Measurements from ENCODE around the gene TUBB3. TPM values are rescaled to one million over a fixed set of nuclear protein-coding genes. Genes with fewer than 3 reads are reported as not detected.

Gene TUBB3
- total and polyA plus RNA-seq, 9 of the 15 experiments (the other 6 are each of a cell fraction or from before 2014, with no cell fraction given), result 0.18 to 12.5 (median 5.0) TPM

DNA sequence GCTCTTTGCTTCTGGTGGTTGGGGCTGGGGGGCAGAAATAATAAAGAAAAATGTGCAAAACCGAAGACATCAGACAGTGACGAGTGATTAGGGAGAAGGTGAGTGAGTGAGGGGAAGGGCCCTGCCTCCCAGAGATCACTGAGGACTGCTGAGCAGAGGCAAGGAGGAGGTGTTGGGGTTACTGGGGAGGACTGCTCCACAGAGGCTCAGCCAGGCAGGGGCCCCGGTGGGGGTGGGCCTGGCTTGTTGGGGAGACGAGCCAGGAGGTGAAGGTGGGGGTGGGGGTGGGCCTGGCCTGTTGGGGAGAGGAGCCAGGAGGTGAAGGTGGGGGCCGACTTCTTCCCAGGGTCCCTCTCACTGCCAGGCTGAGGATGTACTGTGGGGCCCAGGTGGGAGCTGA is 23.4 kb downstream of the TUBB3 start:
- H2AFZ ChIP-seq (ENCODE audit: low read depth, low read length), result no peak overlapping the region
- peaks cover 2% of the 10 kb centered on the region; the same call in 1 of the 3 replicates for H3K36me3 ChIP-seq (ENCODE audit: control insufficient read depth, insufficient read depth, low read length)
- FAIRE-seq, result no peak
- intact Hi-C loops (cut with micrococcal nuclease) (no loop called here), in situ Hi-C loops (cut with MboI) (no loop called here)
- H3K27ac ChIP-seq (ENCODE audit: extremely low read depth, low read depth, low read length), result no peak overlapping the region
- H3K27me3 ChIP-seq (ENCODE audit: control insufficient read depth in 2 of 2, insufficient read depth in 2 of 2, low read length in 2 of 2), result peaks cover 13 to 27% of the 10 kb centered on the region in 2 experiments
- H3K4me1 ChIP-seq (replicated peaks in 1 of 2; ENCODE audit: control insufficient read depth in 2 of 2, insufficient read depth in 2 of 2, low read length in 2 of 2), result peaks cover 0 to 22% of the 10 kb centered on the region in 2 experiments; a peak in 3 of 5 replicates
- H3K9ac ChIP-seq (ENCODE audit: insufficient read depth in 1 of 2, low read depth in 2 of 2, low read length in 2 of 2), result peak overlapping the region in 1 of 2 experiments; percentile 52; a peak in 2 of 4 replicates
- TF ChIP-seq, protein P1, sequence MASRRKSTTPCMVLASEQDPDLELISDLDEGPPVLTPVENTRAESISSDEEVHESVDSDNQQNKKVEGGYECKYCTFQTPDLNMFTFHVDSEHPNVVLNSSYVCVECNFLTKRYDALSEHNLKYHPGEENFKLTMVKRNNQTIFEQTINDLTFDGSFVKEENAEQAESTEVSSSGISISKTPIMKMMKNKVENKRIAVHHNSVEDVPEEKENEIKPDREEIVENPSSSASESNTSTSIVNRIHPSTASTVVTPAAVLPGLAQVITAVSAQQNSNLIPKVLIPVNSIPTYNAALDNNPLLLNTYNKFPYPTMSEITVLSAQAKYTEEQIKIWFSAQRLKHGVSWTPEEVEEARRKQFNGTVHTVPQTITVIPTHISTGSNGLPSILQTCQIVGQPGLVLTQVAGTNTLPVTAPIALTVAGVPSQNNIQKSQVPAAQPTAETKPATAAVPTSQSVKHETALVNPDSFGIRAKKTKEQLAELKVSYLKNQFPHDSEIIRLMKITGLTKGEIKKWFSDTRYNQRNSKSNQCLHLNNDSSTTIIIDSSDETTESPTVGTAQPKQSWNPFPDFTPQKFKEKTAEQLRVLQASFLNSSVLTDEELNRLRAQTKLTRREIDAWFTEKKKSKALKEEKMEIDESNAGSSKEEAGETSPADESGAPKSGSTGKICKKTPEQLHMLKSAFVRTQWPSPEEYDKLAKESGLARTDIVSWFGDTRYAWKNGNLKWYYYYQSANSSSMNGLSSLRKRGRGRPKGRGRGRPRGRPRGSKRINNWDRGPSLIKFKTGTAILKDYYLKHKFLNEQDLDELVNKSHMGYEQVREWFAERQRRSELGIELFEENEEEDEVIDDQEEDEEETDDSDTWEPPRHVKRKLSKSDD (conservative IDR thresholded peaks at IDR 0.05; ENCODE audit: low read length), result no peak
- TF ChIP-seq, protein P2, sequence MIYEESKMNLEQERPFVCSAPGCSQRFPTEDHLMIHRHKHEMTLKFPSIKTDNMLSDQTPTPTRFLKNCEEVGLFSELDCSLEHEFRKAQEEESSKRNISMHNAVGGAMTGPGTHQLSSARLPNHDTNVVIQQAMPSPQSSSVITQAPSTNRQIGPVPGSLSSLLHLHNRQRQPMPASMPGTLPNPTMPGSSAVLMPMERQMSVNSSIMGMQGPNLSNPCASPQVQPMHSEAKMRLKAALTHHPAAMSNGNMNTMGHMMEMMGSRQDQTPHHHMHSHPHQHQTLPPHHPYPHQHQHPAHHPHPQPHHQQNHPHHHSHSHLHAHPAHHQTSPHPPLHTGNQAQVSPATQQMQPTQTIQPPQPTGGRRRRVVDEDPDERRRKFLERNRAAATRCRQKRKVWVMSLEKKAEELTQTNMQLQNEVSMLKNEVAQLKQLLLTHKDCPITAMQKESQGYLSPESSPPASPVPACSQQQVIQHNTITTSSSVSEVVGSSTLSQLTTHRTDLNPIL (CRISPR knock-in tag; IDR thresholded peaks at IDR 0.05), result no peak
- TF ChIP-seq, protein P3, sequence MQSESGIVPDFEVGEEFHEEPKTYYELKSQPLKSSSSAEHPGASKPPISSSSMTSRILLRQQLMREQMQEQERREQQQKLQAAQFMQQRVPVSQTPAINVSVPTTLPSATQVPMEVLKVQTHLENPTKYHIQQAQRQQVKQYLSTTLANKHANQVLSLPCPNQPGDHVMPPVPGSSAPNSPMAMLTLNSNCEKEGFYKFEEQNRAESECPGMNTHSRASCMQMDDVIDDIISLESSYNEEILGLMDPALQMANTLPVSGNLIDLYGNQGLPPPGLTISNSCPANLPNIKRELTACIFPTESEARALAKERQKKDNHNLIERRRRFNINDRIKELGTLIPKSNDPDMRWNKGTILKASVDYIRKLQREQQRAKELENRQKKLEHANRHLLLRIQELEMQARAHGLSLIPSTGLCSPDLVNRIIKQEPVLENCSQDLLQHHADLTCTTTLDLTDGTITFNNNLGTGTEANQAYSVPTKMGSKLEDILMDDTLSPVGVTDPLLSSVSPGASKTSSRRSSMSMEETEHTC (IDR thresholded peaks at IDR 0.05), result no peak
- no peak for TF ChIP-seq NCOA2 (IDR thresholded peaks at IDR 0.05; ENCODE audit: partially characterized antibody in 2 of 2)
- TF ChIP-seq, protein P4, sequence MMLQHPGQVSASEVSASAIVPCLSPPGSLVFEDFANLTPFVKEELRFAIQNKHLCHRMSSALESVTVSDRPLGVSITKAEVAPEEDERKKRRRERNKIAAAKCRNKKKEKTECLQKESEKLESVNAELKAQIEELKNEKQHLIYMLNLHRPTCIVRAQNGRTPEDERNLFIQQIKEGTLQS (IDR thresholded peaks at IDR 0.05), result no peak
- TF ChIP-seq, protein P4 (CRISPR knock-in tag; conservative IDR thresholded peaks at IDR 0.05), result no peak
- TF ChIP-seq HOXB6 (CRISPR knock-in tag; IDR thresholded peaks at IDR 0.05; ENCODE audit: borderline replicate concordance), result no peak
- no peak for TF ChIP-seq PPARD (CRISPR knock-in tag; IDR thresholded peaks at IDR 0.05)
- ChIA-PET CTCF (ENCODE audit: low intra/inter-chr PET ratio) (no interaction called here), POLR2A (interaction anchor here (1.0 kb wide), 1 partner anchor 14 kb away, joined by 4 read pairs; no protein-coding TSS in a partner anchor)
- H3K4me3 ChIP-seq, result no peak overlapping the region
- no TSS peak for BruUV-seq (replicated peaks)
- peaks cover 9% of the 10 kb centered on the region for H3K79me2 ChIP-seq (ENCODE audit: control insufficient read depth, insufficient read depth, low read length)
- DNase-seq (ENCODE audit: extremely low read depth in 1 of 4, low spot score in 3 of 4), result no peak
- WGBS (ENCODE audit: insufficient coverage, low coverage, missing lambda C conversion rate), result 0% methylated on average over 1 of the region's 5 CpGs
- no peaks in the 10 kb centered on the region for H3K9me3 ChIP-seq (replicated peaks; ENCODE audit: control insufficient read depth, insufficient read depth, low read depth, low read length)
- H3K9me1 ChIP-seq (ENCODE audit: control insufficient read depth, insufficient read depth, low read length), result no peaks in the 10 kb centered on the region
- H4K20me1 ChIP-seq (replicated peaks; ENCODE audit: control insufficient read depth, insufficient read depth, low read length), result no peaks in the 10 kb centered on the region
- no peak for ATAC-seq
- no peak overlapping the region for H3K4me2 ChIP-seq (ENCODE audit: insufficient read depth, low read length)

Data from K562 (cell line).